ENCODE measurements around the gene LILRA2. TPM values are rescaled to one million over a fixed set of nuclear protein-coding genes. Genes with fewer than 3 reads are reported as not detected.

The LILRA2 gene
- polyA plus RNA-seq, 1 donor (not counting 4 experiments of a cell fraction or from before 2014, with no cell fraction given), result not detected

- Histone ChIP-seq H2AFZ (ENCODE audit: control insufficient read depth, low read length) (no peak overlapping the region), H3K9ac (ENCODE audit: control insufficient read depth, extremely low read depth, insufficient read depth, low read length) (no peak overlapping the region), H3K27me3 (ENCODE audit: control insufficient read depth, extremely low read depth, insufficient read depth, low read length) (no peaks in the 10 kb centered on the region), H3K27ac (ENCODE audit: control insufficient read depth, insufficient read depth, low read length) (no peak overlapping the region), H3K9me1 (ENCODE audit: control insufficient read depth, extremely low read depth, insufficient read depth, low read length) (no peaks in the 10 kb centered on the region), H3K4me3 (ENCODE audit: control insufficient read depth in 2 of 3, extremely low read depth in 1 of 3, insufficient read depth in 2 of 3, low read depth in 1 of 3, low read length in 3 of 3) (no peak overlapping the region), H4K20me1 (ENCODE audit: control insufficient read depth, extremely low read depth, insufficient read depth, low read length) (no peaks in the 10 kb centered on the region), H3K9me3 (ENCODE audit: control insufficient read depth, low read depth, low read length) (peaks cover 14% of the 10 kb centered on the region), H3K4me2 (ENCODE audit: control insufficient read depth, extremely low read depth, insufficient read depth, low read depth, low read length) (no peak overlapping the region), H3K36me3 (ENCODE audit: control insufficient read depth in 2 of 2, extremely low read depth in 1 of 2, insufficient read depth in 2 of 2, low read length in 2 of 2) (no peaks in the 10 kb centered on the region), H3K4me1 (ENCODE audit: control insufficient read depth, extremely low read depth, insufficient read depth, low read length) (no peaks in the 10 kb centered on the region), H3K79me2 (ENCODE audit: control insufficient read depth, insufficient read depth, low read length) (no peaks in the 10 kb centered on the region)
- FAIRE-seq, result no peak
- DNase-seq (ENCODE audit: low read depth, low spot score), result no peak
- TF ChIP-seq EZH2 (IDR thresholded peaks at IDR 0.05; ENCODE audit: low read length) (no peak), CTCF (optimal IDR thresholded peaks at IDR 0.05 in 1 of 3, IDR thresholded peaks at IDR 0.05 in 1 of 3, conservative IDR thresholded peaks at IDR 0.05 in 1 of 3; ENCODE audit: extremely low read depth in 1 of 3, insufficient read depth in 2 of 3, low read length in 3 of 3) (no peak)
- dilution Hi-C loops (cut with MboI; ENCODE audit: extremely low pct_ligation_motif_present, low sequenced_read_pairs), result no loop called here
Observed at GRCh38 chr19:54552913-54553310, 20.7 kb upstream of the LILRA2 start.

GRCh38 chr19:54554006-54554405 lies 19.6 kb upstream of the LILRA2 start:
- Histone ChIP-seq H2AFZ (ENCODE audit: control insufficient read depth, low read length) (no peak overlapping the region), H3K27me3 (ENCODE audit: control insufficient read depth, extremely low read depth, insufficient read depth, low read length) (no peaks in the 10 kb centered on the region), H3K9ac (ENCODE audit: control insufficient read depth, extremely low read depth, insufficient read depth, low read length) (no peak overlapping the region), H3K27ac (ENCODE audit: control insufficient read depth, insufficient read depth, low read length) (no peak overlapping the region), H3K79me2 (ENCODE audit: control insufficient read depth, insufficient read depth, low read length) (no peaks in the 10 kb centered on the region), H3K9me3 (ENCODE audit: control insufficient read depth, low read depth, low read length) (peaks cover 11% of the 10 kb centered on the region), H4K20me1 (ENCODE audit: control insufficient read depth, extremely low read depth, insufficient read depth, low read length) (no peaks in the 10 kb centered on the region), H3K4me1 (ENCODE audit: control insufficient read depth, extremely low read depth, insufficient read depth, low read length) (no peaks in the 10 kb centered on the region), H3K4me3 (ENCODE audit: control insufficient read depth in 2 of 3, extremely low read depth in 1 of 3, insufficient read depth in 2 of 3, low read depth in 1 of 3, low read length in 3 of 3) (no peak overlapping the region), H3K9me1 (ENCODE audit: control insufficient read depth, extremely low read depth, insufficient read depth, low read length) (no peaks in the 10 kb centered on the region), H3K4me2 (ENCODE audit: control insufficient read depth, extremely low read depth, insufficient read depth, low read depth, low read length) (no peak overlapping the region), H3K36me3 (ENCODE audit: control insufficient read depth in 2 of 2, extremely low read depth in 1 of 2, insufficient read depth in 2 of 2, low read length in 2 of 2) (no peaks in the 10 kb centered on the region)
- DNase-seq (ENCODE audit: low read depth, low spot score) (no peak), FAIRE-seq (no peak)
- TF ChIP-seq EZH2 (IDR thresholded peaks at IDR 0.05; ENCODE audit: low read length) (no peak), CTCF (optimal IDR thresholded peaks at IDR 0.05 in 1 of 3, IDR thresholded peaks at IDR 0.05 in 1 of 3, conservative IDR thresholded peaks at IDR 0.05 in 1 of 3; ENCODE audit: extremely low read depth in 1 of 3, insufficient read depth in 2 of 3, low read length in 3 of 3) (no peak)
- dilution Hi-C loops (cut with MboI; ENCODE audit: extremely low pct_ligation_motif_present, low sequenced_read_pairs), result no loop called here
